ENCODE results near the gene BLMH. TPM values are rescaled to one million over a fixed set of nuclear protein-coding genes. Genes with fewer than 3 reads are reported as not detected.

BLMH gene
- total RNA-seq, 1 donor from 2014 or later = 87.1 TPM

DNA sequence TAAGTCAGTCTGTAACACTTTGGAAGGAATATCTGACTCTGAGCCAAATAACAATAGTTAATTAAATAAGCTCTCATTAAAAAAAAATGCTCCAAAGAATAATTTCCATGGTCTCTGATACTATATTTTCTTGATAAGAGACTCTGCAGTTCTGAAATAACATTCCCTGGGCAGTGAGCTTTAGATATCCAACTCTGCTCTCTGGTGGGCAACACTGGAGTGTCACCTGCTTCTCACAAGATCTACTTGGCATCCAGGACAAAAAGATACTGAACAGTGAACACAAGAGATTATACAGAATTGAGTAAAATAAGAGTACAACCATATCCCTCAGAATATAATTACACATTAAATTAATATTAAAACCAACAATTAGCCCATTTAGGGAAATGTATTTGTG lies 13.7 kb downstream of the BLMH start:
- H3K36me3 Mint-ChIP-seq (ENCODE audit: low read depth) = peaks cover 8% of the 10 kb centered on the region
- H3K9me3 Mint-ChIP-seq = no peaks in the 10 kb centered on the region
- no peak for DNase-seq (ENCODE audit: low read depth, low spot score)
- no peak overlapping the region for H3K4me3 Mint-ChIP-seq
- H3K27me3 Mint-ChIP-seq (ENCODE audit: low read depth) = no peaks in the 10 kb centered on the region
- TF ChIP-seq, protein P1, sequence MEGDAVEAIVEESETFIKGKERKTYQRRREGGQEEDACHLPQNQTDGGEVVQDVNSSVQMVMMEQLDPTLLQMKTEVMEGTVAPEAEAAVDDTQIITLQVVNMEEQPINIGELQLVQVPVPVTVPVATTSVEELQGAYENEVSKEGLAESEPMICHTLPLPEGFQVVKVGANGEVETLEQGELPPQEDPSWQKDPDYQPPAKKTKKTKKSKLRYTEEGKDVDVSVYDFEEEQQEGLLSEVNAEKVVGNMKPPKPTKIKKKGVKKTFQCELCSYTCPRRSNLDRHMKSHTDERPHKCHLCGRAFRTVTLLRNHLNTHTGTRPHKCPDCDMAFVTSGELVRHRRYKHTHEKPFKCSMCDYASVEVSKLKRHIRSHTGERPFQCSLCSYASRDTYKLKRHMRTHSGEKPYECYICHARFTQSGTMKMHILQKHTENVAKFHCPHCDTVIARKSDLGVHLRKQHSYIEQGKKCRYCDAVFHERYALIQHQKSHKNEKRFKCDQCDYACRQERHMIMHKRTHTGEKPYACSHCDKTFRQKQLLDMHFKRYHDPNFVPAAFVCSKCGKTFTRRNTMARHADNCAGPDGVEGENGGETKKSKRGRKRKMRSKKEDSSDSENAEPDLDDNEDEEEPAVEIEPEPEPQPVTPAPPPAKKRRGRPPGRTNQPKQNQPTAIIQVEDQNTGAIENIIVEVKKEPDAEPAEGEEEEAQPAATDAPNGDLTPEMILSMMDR (conservative IDR thresholded peaks at IDR 0.05) = peak; percentile 72
- H3K4me1 Mint-ChIP-seq = no peaks in the 10 kb centered on the region
- H3K27ac Mint-ChIP-seq (ENCODE audit: unreplicated experiment) = no peak overlapping the region

- TF ChIP-seq, protein P1 (conservative IDR thresholded peaks at IDR 0.05) = no peak
- Mint-ChIP-seq H3K9me3 (no peaks in the 10 kb centered on the region), H3K27ac (ENCODE audit: unreplicated experiment) (no peak overlapping the region), H3K36me3 (ENCODE audit: low read depth) (peaks cover 18% of the 10 kb centered on the region), H3K4me1 (peaks cover 4% of the 10 kb centered on the region), H3K27me3 (ENCODE audit: low read depth) (no peaks in the 10 kb centered on the region), H3K4me3 (no peak overlapping the region)
- DNase-seq (ENCODE audit: low read depth, low spot score) = no peak
Measured at GRCh38 chr17:30275911-30276310, 15.8 kb downstream of the BLMH start.

DNA sequence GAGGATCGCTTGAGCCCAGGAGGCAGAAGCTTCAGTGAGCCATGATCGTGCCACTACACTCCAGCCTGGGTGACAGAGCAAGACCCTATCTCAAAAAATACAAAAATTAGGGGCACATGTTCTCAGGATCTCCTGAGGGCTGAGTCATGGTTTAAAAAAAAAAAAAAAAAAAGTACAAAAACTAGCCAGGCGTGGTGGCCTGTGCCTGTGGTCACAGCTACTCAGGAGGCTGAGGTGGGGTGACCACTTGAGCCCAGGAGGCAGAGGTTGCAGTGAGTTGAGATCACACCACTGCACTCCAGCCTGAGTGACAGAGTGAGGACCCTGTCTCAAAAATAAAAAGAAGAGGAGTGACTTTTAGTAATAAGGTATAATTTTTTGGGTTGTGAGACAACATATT lies 16.9 kb downstream of the BLMH start:
- no peaks in the 10 kb centered on the region for H3K27me3 Mint-ChIP-seq (ENCODE audit: low read depth)
- peaks cover 18% of the 10 kb centered on the region for H3K36me3 Mint-ChIP-seq (ENCODE audit: low read depth)
- H3K4me1 Mint-ChIP-seq = peaks cover 4% of the 10 kb centered on the region
- H3K27ac Mint-ChIP-seq (ENCODE audit: unreplicated experiment) = no peak overlapping the region
- no peak for DNase-seq (ENCODE audit: low read depth, low spot score)
- H3K9me3 Mint-ChIP-seq = no peaks in the 10 kb centered on the region
- no peak overlapping the region for H3K4me3 Mint-ChIP-seq
- TF ChIP-seq, protein P1 (conservative IDR thresholded peaks at IDR 0.05) = no peak

GRCh38 chr17:30273373-30273772 lies 18.4 kb downstream of the BLMH start:
- no peaks in the 10 kb centered on the region for H3K9me3 Mint-ChIP-seq
- no peaks in the 10 kb centered on the region for H3K27me3 Mint-ChIP-seq (ENCODE audit: low read depth)
- H3K4me1 Mint-ChIP-seq = peaks cover 4% of the 10 kb centered on the region
- DNase-seq (ENCODE audit: low read depth, low spot score) = no peak
- peaks cover 22% of the 10 kb centered on the region for H3K36me3 Mint-ChIP-seq (ENCODE audit: low read depth)
- TF ChIP-seq, protein P1 (conservative IDR thresholded peaks at IDR 0.05) = no peak
- no peak overlapping the region for H3K27ac Mint-ChIP-seq (ENCODE audit: unreplicated experiment)
- H3K4me3 Mint-ChIP-seq = no peak overlapping the region

- no peaks in the 10 kb centered on the region for H3K9me3 Mint-ChIP-seq
- H3K4me1 Mint-ChIP-seq = peaks cover 4% of the 10 kb centered on the region
- H3K36me3 Mint-ChIP-seq (ENCODE audit: low read depth) = peaks cover 22% of the 10 kb centered on the region
- H3K4me3 Mint-ChIP-seq = no peak overlapping the region
- no peak overlapping the region for H3K27ac Mint-ChIP-seq (ENCODE audit: unreplicated experiment)
- DNase-seq (ENCODE audit: low read depth, low spot score) = no peak
- TF ChIP-seq, protein P1 (conservative IDR thresholded peaks at IDR 0.05) = no peak
- H3K27me3 Mint-ChIP-seq (ENCODE audit: low read depth) = no peaks in the 10 kb centered on the region
Measured at GRCh38 chr17:30271102-30271501, 20.6 kb downstream of the BLMH start.

DNA sequence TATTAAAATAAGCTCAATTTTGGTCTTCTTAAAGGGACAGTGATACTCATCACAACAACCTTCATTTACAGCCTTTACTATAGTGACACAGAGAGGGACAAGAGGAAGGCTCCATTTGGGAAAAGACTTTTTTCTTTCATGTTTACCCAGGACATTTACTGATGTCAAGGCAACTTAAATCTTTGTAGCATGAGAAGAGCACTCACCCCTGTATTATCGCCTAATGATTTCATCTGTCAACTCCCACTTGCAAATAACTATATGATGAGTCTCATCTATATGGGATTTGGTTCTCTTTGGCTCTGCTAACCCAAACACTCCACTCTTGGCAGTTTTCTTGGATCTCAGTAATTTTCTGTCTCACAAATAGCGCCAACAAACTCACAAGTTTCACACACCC lies 24.1 kb downstream of the BLMH start:
- Mint-ChIP-seq H3K4me1 (peaks cover 4% of the 10 kb centered on the region), H3K27me3 (ENCODE audit: low read depth) (no peaks in the 10 kb centered on the region), H3K9me3 (no peaks in the 10 kb centered on the region), H3K27ac (ENCODE audit: unreplicated experiment) (no peak overlapping the region), H3K4me3 (no peak overlapping the region), H3K36me3 (ENCODE audit: low read depth) (peaks cover 14% of the 10 kb centered on the region)
- TF ChIP-seq, protein P1 (conservative IDR thresholded peaks at IDR 0.05) = no peak
- no peak for DNase-seq (ENCODE audit: low read depth, low spot score)
